A673 (cell line): ENCODE data around the gene C3orf18. TPM values are rescaled to one million over a fixed set of nuclear protein-coding genes. Genes with fewer than 3 reads are reported as not detected.
A peak's percentile ranks its signal among the peaks of the same experiment; 100 is the strongest.

Experiments used
- Bru-seq: library from RNA; stranded (reverse); fragments of 400-500 nt; gene quantifications from one replicate; lab custom pipeline; 2021; lab: Mats Ljungman, UMichigan
- BruChase-seq, 2 experiments: library from RNA; stranded (reverse); fragments of 400-500 nt; gene quantifications; one replicate each; lab custom pipeline; 2021; lab: Mats Ljungman, UMichigan
- BruUV-seq: library from RNA; stranded (reverse); fragments of 400-500 nt; replicated peaks from 2 replicates; lab custom pipeline; 2021; lab: Mats Ljungman, UMichigan
- CTCF ChIA-PET: fragments of 300-600 bp; sonication (Branson Sonifier 250); formaldehyde crosslinking; loops from one replicate; lab custom pipeline; 2022; ENCODE audit warnings: antibody characterized with exemption; lab: Charles Lee
- POLR2A ChIA-PET: fragments of 300-600 bp; sonication (Branson Sonifier 250); formaldehyde crosslinking; loops from one replicate; lab custom pipeline; 2022; ENCODE audit warnings: antibody characterized with exemption; ENCODE audit not compliant: low non-redundant PET; lab: Charles Lee
- DNase-seq: peaks from one replicate; pipeline ENCODE4 v3.0.0-alpha.2; 2015; ENCODE audit warnings: low spot score
- H3K27ac ChIP-seq: fragments of 200-600 bp; sonication (generic); 2 replicates; pipeline ENCODE4 v1.5.1; 2016; ENCODE audit warnings: mixed run types, low read depth, mild to moderate bottlenecking, mixed read lengths, antibody characterized with exemption, low read length; ENCODE audit not compliant: poor library complexity, severe bottlenecking
- H3K27me3 ChIP-seq: fragments of 200-600 bp; sonication (generic); replicated peaks from 2 replicates; pipeline ENCODE4 v1.6.1; 2017; ENCODE audit warnings: mixed run types, low read depth, mild to moderate bottlenecking, mixed read lengths, antibody characterized with exemption, low read length; ENCODE audit not compliant: insufficient read depth, poor library complexity
- H3K36me3 ChIP-seq: fragments of 200-600 bp; sonication (generic); 2 replicates; pipeline ENCODE4 v1.6.1; 2016; ENCODE audit warnings: mixed run types, mild to moderate bottlenecking, mixed read lengths, antibody characterized with exemption, low read length; ENCODE audit not compliant: insufficient read depth, poor library complexity, severe bottlenecking
- H3K4me1 ChIP-seq: fragments of 200-600 bp; sonication (generic); 2 replicates; pipeline ENCODE4 v1.6.1; 2017; ENCODE audit warnings: mixed run types, mild to moderate bottlenecking, mixed read lengths, antibody characterized with exemption, low read length; ENCODE audit not compliant: insufficient read depth, poor library complexity, severe bottlenecking
- H3K4me3 ChIP-seq: fragments of 200-600 bp; sonication (generic); 2 replicates; pipeline ENCODE4 v1.5.1; 2016; ENCODE audit warnings: low read depth, mixed run types, mild to moderate bottlenecking, mixed read lengths, low read length; ENCODE audit not compliant: poor library complexity, severe bottlenecking
- H3K9me3 ChIP-seq: fragments of 200-600 bp; sonication (generic); 2 replicates; pipeline ENCODE4 v1.6.1; 2016; ENCODE audit warnings: mixed run types, low read depth, mild to moderate bottlenecking, mixed read lengths, antibody characterized with exemption, low read length; ENCODE audit not compliant: poor library complexity, severe bottlenecking
- EZH2 ChIP-seq: fragments of 200-600 bp; sonication (generic); IDR thresholded peaks from 2 replicates; pipeline ENCODE4 v1.6.1; 2017; ENCODE audit warnings: borderline replicate concordance, low read depth, mild to moderate bottlenecking, mixed read lengths, antibody characterized with exemption, low read length; ENCODE audit not compliant: poor library complexity, severe bottlenecking
- intact Hi-C: fragments of 100-400 bp; cut with micrococcal nuclease; formaldehyde crosslinking; loops from one replicate; pipeline ENCODE4 v1.10.0; 2022; ENCODE audit not compliant: unreplicated experiment
- long read RNA-seq: library from polyadenylated mRNA; stranded (forward); transcript quantifications from one replicate; pipeline ENCODE4 v2.0.0, GENCODE V29; 2022
- total RNA-seq: library from RNA; stranded (reverse); gene quantifications from 2 replicates; pipeline ENCODE4 v1.2.3, GENCODE V29; 2021
- TF ChIP-seq, protein P1 (sequence below): fragments of 300-800, 200-600 bp; sonication (generic); conservative IDR thresholded peaks from 2 replicates; pipeline ENCODE4 v1.5.1; 2017; ENCODE audit warnings: low read depth, mild to moderate bottlenecking, antibody characterized with exemption, low read length, moderate library complexity, mixed read lengths

The C3orf18 gene
- total RNA-seq (1.5 and 4.9 TPM in 2 replicates), Bru-seq, nascent RNA (percentile 27 among the genes with signal in this experiment), BruChase-seq, experiment 1, labeled RNA remaining after a 2-hour chase (percentile 32 among the genes with signal in this experiment), BruChase-seq, experiment 2, labeled RNA remaining after a 6-hour chase (percentile 34 among the genes with signal in this experiment)
- long read RNA-seq, partial matches to known transcripts: 0 of 6 reads
- long read RNA-seq, other reads (novel, unspliced or antisense): 3 of 6 reads

DNA sequence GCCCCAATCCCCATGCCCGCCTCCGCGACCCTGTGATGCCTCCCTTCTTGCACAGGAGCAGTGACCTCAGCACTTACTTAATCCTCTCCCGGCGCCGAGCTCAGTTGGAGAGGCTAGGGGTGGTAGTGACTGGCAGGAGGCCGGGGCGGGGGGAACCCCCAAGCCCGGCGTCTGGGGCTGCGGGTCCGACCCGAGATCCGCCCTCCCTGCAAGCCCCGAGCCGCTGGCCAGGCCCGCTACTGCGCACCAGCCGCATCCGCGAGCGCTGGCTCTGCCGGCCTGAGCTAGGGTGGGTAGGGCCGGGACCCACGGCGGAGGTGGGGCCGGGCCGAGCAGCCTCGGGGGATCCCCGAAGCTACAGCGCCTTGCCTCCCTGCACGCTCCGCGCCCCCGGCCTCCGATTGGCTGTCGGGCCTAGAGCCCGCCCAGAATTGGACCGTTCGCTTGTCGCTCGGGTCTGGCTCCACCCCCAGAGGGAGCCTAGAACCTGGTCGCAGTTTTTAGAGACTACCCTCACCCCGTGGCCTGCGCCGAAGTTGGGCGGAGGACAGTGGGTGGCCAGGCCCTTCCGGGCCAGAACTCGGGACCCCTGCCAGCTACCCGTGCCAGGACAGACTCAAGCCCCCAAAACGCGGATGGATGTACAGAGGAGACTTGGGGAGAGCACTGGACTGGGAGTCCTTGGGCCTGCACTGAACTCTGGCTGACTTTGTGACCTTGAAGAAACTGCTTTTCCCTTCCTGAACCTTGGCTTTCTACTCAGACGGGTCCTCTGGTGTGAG is at the start of gene C3orf18:
C3orf18 (minus strand) TSS at position 362 of the 782 bp plus-strand sequence. CDS start 2,048 bp downstream, outside the sequence.
- Histone ChIP-seq H3K4me1 (no peaks in the 10 kb centered on the region), H3K27ac (no peak within 1 kb of the TSS), H3K4me3 (peak within 1 kb of the TSS; percentile 62), H3K36me3 (no peaks in the 10 kb centered on the region), H3K9me3 (no peaks in the 10 kb centered on the region), H3K27me3 (no peaks in the 10 kb centered on the region)
- DNase-seq: peak; percentile 80
- intact Hi-C loops: loop anchor here (5.0 kb wide), 1 partner anchor 820 kb away; the partner anchor contains the start of gene MANF
- no TSS peak for BruUV-seq
- ChIA-PET CTCF (no interaction called here), POLR2A (no interaction called here)
- TF ChIP-seq EZH2: no peak
- TF ChIP-seq, protein P1, sequence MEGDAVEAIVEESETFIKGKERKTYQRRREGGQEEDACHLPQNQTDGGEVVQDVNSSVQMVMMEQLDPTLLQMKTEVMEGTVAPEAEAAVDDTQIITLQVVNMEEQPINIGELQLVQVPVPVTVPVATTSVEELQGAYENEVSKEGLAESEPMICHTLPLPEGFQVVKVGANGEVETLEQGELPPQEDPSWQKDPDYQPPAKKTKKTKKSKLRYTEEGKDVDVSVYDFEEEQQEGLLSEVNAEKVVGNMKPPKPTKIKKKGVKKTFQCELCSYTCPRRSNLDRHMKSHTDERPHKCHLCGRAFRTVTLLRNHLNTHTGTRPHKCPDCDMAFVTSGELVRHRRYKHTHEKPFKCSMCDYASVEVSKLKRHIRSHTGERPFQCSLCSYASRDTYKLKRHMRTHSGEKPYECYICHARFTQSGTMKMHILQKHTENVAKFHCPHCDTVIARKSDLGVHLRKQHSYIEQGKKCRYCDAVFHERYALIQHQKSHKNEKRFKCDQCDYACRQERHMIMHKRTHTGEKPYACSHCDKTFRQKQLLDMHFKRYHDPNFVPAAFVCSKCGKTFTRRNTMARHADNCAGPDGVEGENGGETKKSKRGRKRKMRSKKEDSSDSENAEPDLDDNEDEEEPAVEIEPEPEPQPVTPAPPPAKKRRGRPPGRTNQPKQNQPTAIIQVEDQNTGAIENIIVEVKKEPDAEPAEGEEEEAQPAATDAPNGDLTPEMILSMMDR: no peak

GRCh38 chr3:50616770-50617095 is 49.2 kb upstream of the C3orf18 start:
- intact Hi-C loops: loop anchor here (2.0 to 10.0 kb wide), 3 partner anchors 756 to 878 kb away; partner anchors contain the start of gene MANF
- POLR2A ChIA-PET: interaction anchor here (0.7 kb wide), 1 partner anchor 778 kb away, joined by 3 read pairs; no protein-coding TSS in a partner anchor

More at GRCh38 chr3:50616770-50617095, 49.2 kb upstream of the C3orf18 start:
- H3K27me3 ChIP-seq: no peaks in the 10 kb centered on the region
- peak; percentile 85 for DNase-seq
- H3K4me1 ChIP-seq: peaks cover 4% of the 10 kb centered on the region
- H3K36me3 ChIP-seq: no peaks in the 10 kb centered on the region
- CTCF ChIA-PET: interaction anchor here (1.2 to 1.4 kb wide), 2 partner anchors 163 to 755 kb away, joined by 4 to 6 read pairs; no protein-coding TSS in a partner anchor
- TF ChIP-seq EZH2: no peak
- TF ChIP-seq, protein P1: no peak
- no peak overlapping the region for H3K27ac ChIP-seq
- no peaks in the 10 kb centered on the region for H3K9me3 ChIP-seq
- BruUV-seq: no TSS peak
- H3K4me3 ChIP-seq: peak overlapping the region; percentile 35
